CD14-positive monocyte (primary cell): ENCODE results near the gene S100A16. TPM values are rescaled to one million over a fixed set of nuclear protein-coding genes. Genes with fewer than 3 reads are reported as not detected.
"Not testable (repeated sequence)": the region's sequence is repeated elsewhere in the genome, so short reads cannot be mapped to it uniquely, and the experiment has no call there.

ENCODE experiments used
- DNase-seq, 3 donors: peaks; one replicate each; pipeline ENCODE4 v3.0.0-alpha.2; 2011 to 2022
- H2AFZ ChIP-seq: 2 replicates; pipeline ENCODE4 v1.6.0; 2012; ENCODE audit warnings: mild to moderate bottlenecking, low read depth, low read length, inconsistent platforms; ENCODE audit not compliant: insufficient read depth, poor library complexity, severe bottlenecking
- H3K27ac ChIP-seq, 2 donors: 1 replicate in 1 of 2; 2 replicates in 1 of 2; pipeline ENCODE4 v1.5.1; 2012 to 2013; ENCODE audit warnings: low read length in 2 of 2, control low read depth in 1 of 2, inconsistent platforms in 1 of 2, low read depth in 1 of 2, mild to moderate bottlenecking in 1 of 2
- H3K27me3 ChIP-seq, 2 donors: one replicate each; pipeline versions ENCODE4 v1.6.0 to v1.6.1; 2011 to 2013; ENCODE audit warnings: low read length in 2 of 2; ENCODE audit not compliant: control insufficient read depth in 2 of 2, insufficient read depth in 2 of 2
- H3K36me3 ChIP-seq, 2 donors: replicated peaks in 1 of 2; 1 replicate in 1 of 2; 2 replicates in 1 of 2; pipeline versions ENCODE4 v1.5.1 to v1.6.1; 2012 to 2013; ENCODE audit warnings: low read length in 2 of 2, control low read depth in 1 of 2, inconsistent platforms in 1 of 2, mild to moderate bottlenecking in 1 of 2; ENCODE audit not compliant: insufficient read depth in 2 of 2, control insufficient read depth in 1 of 2
- H3K4me1 ChIP-seq, 2 donors: 1 replicate in 1 of 2; 2 replicates in 1 of 2; pipeline versions ENCODE4 v1.5.1 to v1.6.1; 2012 to 2013; ENCODE audit warnings: low read length in 2 of 2, control low read depth in 1 of 2, inconsistent platforms in 1 of 2, mild to moderate bottlenecking in 1 of 2, moderate library complexity in 1 of 2; ENCODE audit not compliant: insufficient read depth in 2 of 2, control insufficient read depth in 1 of 2
- H3K4me2 ChIP-seq: replicated peaks from 2 replicates; pipeline ENCODE3; 2012; ENCODE audit warnings: low read length, moderate library complexity, mild to moderate bottlenecking; ENCODE audit not compliant: poor library complexity, severe bottlenecking; ENCODE audit errors: extremely low read depth
- H3K4me3 ChIP-seq, 3 experiments: fragments of 200-600 bp in 1 of 3; sonication (generic) in 1 of 3; replicated peaks in 1 of 3; 1 replicate in 2 of 3; 2 replicates in 1 of 3; pipeline ENCODE4 v1.5.1; 2011 to 2013; ENCODE audit warnings: low read length in 3 of 3, mild to moderate bottlenecking in 3 of 3, control low read depth in 2 of 3, low read depth in 2 of 3, inconsistent platforms in 1 of 3, moderate library complexity in 1 of 3
- H3K79me2 ChIP-seq: 2 replicates; pipeline ENCODE4 v1.6.0; 2012; ENCODE audit warnings: mild to moderate bottlenecking, control low read depth, inconsistent platforms, low read length, moderate library complexity; ENCODE audit not compliant: insufficient read depth
- H3K9ac ChIP-seq: 2 replicates; pipeline ENCODE4 v1.6.0; 2017; ENCODE audit warnings: low read length, mild to moderate bottlenecking; ENCODE audit not compliant: insufficient read depth, poor library complexity, severe bottlenecking
- H3K9me3 ChIP-seq, 2 donors: replicated peaks in 1 of 2; 1 replicate in 1 of 2; 2 replicates in 1 of 2; pipeline versions ENCODE4 v1.5.1 to v1.6.1; 2012 to 2013; ENCODE audit warnings: low read length in 2 of 2, control low read depth in 1 of 2; ENCODE audit not compliant: control insufficient read depth in 1 of 2, insufficient read depth in 1 of 2
- H4K20me1 ChIP-seq: 2 replicates; pipeline ENCODE4 v1.6.0; 2012; ENCODE audit warnings: mild to moderate bottlenecking, low read length, control low read depth, moderate library complexity; ENCODE audit not compliant: insufficient read depth
- H3K27ac Mint-ChIP-seq, 7 donors: one replicate each; pipeline ENCODE4 v1.8.0; 2020; ENCODE audit warnings: mild to moderate bottlenecking in 7 of 7, mixed read lengths in 7 of 7, moderate library complexity in 6 of 7, inconsistent platforms in 2 of 7
- H3K27me3 Mint-ChIP-seq, 3 donors: one replicate each; pipeline ENCODE4 v1.8.0; 2021 to 2022; ENCODE audit warnings: low read depth in 3 of 3, mild to moderate bottlenecking in 3 of 3, mixed read lengths in 3 of 3, moderate library complexity in 3 of 3, inconsistent platforms in 1 of 3
- H3K36me3 Mint-ChIP-seq, 2 donors: one replicate each; pipeline ENCODE4 v1.8.0; 2020; ENCODE audit warnings: mixed read lengths in 2 of 2, inconsistent platforms in 1 of 2, mild to moderate bottlenecking in 1 of 2
- H3K4me1 Mint-ChIP-seq: one replicate; pipeline ENCODE4 v1.8.0; 2020; ENCODE audit warnings: mild to moderate bottlenecking, mixed read lengths
- H3K4me3 Mint-ChIP-seq, 2 donors: one replicate each; pipeline ENCODE4 v1.8.0; 2020; ENCODE audit warnings: mild to moderate bottlenecking in 2 of 2, mixed read lengths in 2 of 2, moderate library complexity in 1 of 2
- H3K9me3 Mint-ChIP-seq, 7 donors: one replicate each; pipeline ENCODE4 v1.8.0; 2020 to 2022; ENCODE audit warnings: mixed read lengths in 7 of 7, mild to moderate bottlenecking in 6 of 7, moderate library complexity in 6 of 7, inconsistent platforms in 2 of 7
- WGBS: methylation state at CpG from one replicate; pipeline ENCODE4 v1.1.5; 2013; ENCODE audit warnings: missing lambda C conversion rate; ENCODE audit not compliant: insufficient coverage; 5-methylcytosine and 5-hydroxymethylcytosine counted together
- intact Hi-C, 2 donors: fragments of 100-400 bp; cut with micrococcal nuclease; formaldehyde crosslinking; loops; one replicate each; pipeline versions ENCODE4 v1.15.0 to v1.15.1; 2023
- polyA plus RNA-seq, 3 donors: library from polyadenylated mRNA; depleted of rRNA in 1 of 3; unstranded in 2 of 3; stranded (reverse) in 1 of 3; fragments of 300-500 nt in 2 of 3; fragments of >200 nt in 1 of 3; fragmentation: Illumina TruSeq in 2 of 3; gene quantifications; 1 replicate in 2 of 3; 2 replicates in 1 of 3; pipeline ENCODE4 v1.2.3, GENCODE V29; 2012 to 2021
- TF ChIP-seq, protein P1 (sequence below): fragments of 200-600 bp; IDR thresholded peaks from one replicate; pipeline ENCODE4 v1.8.0; 2022; ENCODE audit warnings: antibody characterized with exemption, mild to moderate bottlenecking

The S100A16 gene
- polyA plus RNA-seq, 3 donors, result not detected

- no peaks in the 10 kb centered on the region for H3K36me3 ChIP-seq
- H3K9me3 Mint-ChIP-seq, result peaks cover 0 to 1% (median 0%) of the 10 kb centered on the region in 7 donors
- intact Hi-C loops, result no loop called here
- H3K4me3 Mint-ChIP-seq, result no peak overlapping the region
- no peak for DNase-seq
- H3K27ac Mint-ChIP-seq, result peak overlapping the region in 2 of 7 donors; percentile 35 to 58
- no peaks in the 10 kb centered on the region for H3K36me3 Mint-ChIP-seq
- no peak overlapping the region for H3K4me3 ChIP-seq
- no peaks in the 10 kb centered on the region for H3K9me3 ChIP-seq
- H3K27me3 ChIP-seq, result no peaks in the 10 kb centered on the region
- H3K79me2 ChIP-seq, result no peaks in the 10 kb centered on the region
- peaks cover 4 to 11% (median 4%) of the 10 kb centered on the region in 3 donors for H3K27me3 Mint-ChIP-seq
- peaks cover 4% of the 10 kb centered on the region for H3K4me1 Mint-ChIP-seq
- WGBS, result no CpG with 5 or more reads among the region's 2 CpGs
- no peaks in the 10 kb centered on the region for H4K20me1 ChIP-seq
- no peak overlapping the region for H2AFZ ChIP-seq
- H3K4me2 ChIP-seq, result no peak overlapping the region
- H3K4me1 ChIP-seq, result no peaks in the 10 kb centered on the region
- H3K9ac ChIP-seq, result no peak overlapping the region
- TF ChIP-seq, protein P1, sequence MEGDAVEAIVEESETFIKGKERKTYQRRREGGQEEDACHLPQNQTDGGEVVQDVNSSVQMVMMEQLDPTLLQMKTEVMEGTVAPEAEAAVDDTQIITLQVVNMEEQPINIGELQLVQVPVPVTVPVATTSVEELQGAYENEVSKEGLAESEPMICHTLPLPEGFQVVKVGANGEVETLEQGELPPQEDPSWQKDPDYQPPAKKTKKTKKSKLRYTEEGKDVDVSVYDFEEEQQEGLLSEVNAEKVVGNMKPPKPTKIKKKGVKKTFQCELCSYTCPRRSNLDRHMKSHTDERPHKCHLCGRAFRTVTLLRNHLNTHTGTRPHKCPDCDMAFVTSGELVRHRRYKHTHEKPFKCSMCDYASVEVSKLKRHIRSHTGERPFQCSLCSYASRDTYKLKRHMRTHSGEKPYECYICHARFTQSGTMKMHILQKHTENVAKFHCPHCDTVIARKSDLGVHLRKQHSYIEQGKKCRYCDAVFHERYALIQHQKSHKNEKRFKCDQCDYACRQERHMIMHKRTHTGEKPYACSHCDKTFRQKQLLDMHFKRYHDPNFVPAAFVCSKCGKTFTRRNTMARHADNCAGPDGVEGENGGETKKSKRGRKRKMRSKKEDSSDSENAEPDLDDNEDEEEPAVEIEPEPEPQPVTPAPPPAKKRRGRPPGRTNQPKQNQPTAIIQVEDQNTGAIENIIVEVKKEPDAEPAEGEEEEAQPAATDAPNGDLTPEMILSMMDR, result no peak
- H3K27ac ChIP-seq, result no peak overlapping the region
Observed at GRCh38 chr1:153588482-153588881, 24.5 kb downstream of the S100A16 start.

DNA sequence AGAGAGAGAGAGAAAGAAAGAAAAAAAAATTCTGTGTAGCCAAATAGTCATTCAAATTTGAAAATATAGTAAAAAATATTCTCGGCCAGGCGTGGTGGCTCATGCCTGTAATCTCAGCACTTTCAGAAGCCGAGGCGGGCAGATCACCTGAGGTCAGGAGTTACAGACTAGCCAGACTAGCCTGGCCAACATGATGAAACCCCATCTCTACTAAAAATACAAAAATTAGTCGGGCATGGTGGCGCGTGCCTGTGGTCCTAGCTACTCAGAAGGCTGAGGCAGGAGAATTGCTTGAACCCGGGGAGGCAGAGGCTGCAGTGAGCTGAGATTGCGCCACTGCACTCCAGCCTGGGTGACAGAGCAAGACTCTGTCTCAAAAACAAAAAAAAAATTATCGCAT lies 24.9 kb downstream of the S100A16 start:
- H3K9me3 Mint-ChIP-seq, H3K4me1 ChIP-seq, H3K27ac ChIP-seq: not testable (repeated sequence)

More for the DNA sequence above, 24.9 kb downstream of the S100A16 start:
- H3K9ac ChIP-seq, H3K79me2 ChIP-seq, intact Hi-C loops, H3K4me3 ChIP-seq, H3K4me1 Mint-ChIP-seq, H3K27me3 ChIP-seq, H3K36me3 Mint-ChIP-seq, H3K36me3 ChIP-seq, H3K4me2 ChIP-seq, H4K20me1 ChIP-seq, H2AFZ ChIP-seq, DNase-seq, H3K4me3 Mint-ChIP-seq, H3K9me3 ChIP-seq: not testable (repeated sequence)
- Mint-ChIP-seq H3K27me3 (peaks cover 4 to 11% (median 4%) of the 10 kb centered on the region in 3 donors), H3K27ac (peak overlapping the region in 1 of 7 donors; percentile 58)
- WGBS, result 79% methylated on average over 8 of the region's 10 CpGs
